ENCODE data around the gene CDK14.
"Not testable (repeated sequence)": the region's sequence is repeated elsewhere in the genome, so short reads cannot be mapped to it uniquely, and the experiment has no call there.

Gene CDK14

DNA sequence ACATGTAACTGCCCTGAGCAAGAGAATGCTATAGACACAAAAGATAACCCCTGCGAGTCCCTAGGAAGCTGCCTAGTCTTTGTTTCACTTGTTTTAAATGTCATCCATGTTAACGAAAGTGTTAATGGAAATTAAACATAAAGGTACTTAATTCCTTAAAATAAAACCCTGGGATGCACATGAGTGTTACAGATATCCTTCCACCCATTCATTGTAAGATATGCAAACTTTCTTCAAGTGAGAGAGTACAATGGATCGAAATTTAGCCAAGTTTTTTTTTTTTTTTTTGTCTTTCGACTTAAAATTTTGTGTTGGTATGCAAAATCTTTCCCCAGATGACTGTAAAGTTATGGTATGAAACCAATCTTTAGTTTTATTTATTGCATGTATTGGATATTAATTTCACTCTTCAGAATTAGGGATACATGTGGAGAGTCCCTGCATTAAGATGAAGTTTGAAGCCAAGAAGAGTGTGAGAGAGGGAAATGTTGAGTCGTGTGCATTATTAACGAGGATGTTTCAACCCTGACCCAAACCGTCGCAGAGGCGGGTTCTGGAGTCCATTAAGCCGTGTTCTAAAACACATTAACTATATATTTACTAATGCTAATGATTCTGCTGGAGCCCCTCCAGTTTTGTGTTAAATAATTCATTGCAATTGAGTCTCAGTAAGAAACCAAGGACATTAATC is 1.6 kb downstream of the CDK14 start:
- DNase-seq, result no peak

DNA sequence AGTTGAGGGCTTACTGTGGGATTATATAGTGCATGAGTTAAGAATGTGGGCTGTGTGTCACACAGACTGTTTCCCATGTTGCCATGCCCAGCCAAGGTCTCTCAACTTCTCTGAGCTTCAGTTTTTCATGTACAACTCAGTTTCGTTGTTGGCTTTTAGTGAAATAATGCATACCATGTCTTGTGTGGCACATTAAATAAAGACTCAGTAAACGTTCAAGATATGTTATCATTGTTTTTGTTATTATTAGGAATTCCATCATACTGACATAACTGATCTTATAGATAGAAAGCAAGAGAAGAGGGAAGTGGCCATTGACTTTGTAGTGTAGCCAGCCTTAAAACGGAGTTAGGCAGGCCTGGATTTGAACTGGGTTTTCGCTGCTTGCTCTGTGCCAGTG is 2.9 kb downstream of the CDK14 start:
- no peak for DNase-seq

DNA sequence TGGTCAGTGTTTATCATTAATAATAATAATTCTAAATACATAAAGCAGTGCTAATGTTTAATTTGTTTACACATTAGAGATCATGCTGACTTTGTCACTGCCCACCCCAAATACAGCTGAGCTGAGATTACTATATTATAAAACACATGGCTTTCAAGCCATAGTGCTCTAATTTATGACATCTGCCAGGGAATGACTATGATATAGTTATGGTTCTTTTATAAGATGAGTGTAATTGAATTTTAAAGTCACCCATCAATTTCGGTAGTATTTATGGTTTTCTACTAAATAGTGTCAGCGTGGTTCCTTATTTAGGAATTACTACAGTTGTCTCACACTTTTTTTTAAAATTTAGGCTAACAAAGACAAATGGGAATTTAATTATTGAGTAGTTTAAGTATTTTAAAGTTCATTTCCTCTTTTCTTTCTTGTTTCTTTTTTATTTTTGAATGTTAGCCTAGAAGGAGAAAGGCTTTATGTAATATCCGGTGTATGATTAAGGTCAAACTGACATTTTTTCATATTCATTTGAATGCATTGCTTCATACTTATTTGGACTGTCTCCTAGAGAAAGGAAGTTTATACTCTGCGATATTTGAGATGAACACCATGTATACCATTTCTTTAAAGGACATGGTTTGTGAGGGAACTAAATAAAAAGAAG is 3.9 kb downstream of the CDK14 start:
- DNase-seq, result no peak

DNA sequence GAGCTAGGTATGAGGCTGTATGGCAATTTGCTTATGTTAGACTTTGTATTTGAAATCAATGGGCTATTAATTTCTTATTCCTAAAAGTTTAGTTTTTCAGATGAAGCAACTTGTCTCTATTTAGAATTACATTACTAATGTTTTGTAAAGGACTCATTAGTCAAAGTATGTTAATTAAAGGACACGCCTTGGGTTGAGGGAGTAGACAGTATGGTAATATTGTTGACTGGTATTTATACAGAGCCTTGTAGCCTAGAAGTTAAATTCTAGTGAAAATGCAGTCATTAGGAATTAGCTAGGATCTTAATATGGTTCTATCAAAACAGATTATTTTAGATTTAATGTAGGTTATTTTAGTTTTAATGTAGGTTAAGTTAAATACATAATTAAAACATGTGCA is 6.2 kb downstream of the CDK14 start:
- no peak for DNase-seq

DNA sequence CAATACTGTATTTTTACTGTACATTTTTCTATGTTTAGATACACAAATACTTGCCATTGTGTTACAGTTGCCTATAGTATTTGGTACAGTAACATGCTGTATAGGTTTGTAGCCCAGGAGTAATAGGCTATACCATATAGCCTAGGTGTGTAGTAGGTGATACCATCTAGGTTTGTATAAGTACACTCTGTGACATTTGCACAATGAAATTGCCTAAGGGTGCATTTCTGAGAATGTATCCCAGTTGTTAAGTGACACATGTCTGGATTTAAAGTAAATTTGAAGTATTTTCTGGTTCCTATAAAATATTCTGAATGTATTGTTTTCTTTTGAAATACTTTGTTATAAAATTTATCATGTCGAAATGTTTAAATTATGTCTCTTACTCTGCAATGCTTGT is 7.2 kb downstream of the CDK14 start:
- DNase-seq, result no peak

DNA sequence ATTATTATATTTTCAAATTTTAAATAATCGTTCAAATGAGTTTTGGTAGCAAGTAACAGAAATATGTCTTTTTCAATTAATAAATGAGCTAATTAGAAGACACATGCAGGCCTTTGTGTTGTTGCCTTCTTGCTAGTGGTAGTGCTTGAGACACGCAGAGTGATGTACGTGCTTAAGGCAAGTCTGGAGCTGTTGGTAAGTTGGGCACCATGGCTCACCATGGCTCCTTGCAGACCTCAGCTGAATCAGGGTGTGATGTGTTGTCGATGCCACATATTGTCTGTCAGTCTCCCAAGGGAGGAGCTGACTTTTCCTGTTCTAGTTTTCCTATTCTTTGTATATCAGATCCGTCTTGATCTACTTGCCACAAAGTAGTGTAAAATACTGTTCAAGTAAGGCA is 8.3 kb downstream of the CDK14 start:
- DNase-seq, result no peak

DNA sequence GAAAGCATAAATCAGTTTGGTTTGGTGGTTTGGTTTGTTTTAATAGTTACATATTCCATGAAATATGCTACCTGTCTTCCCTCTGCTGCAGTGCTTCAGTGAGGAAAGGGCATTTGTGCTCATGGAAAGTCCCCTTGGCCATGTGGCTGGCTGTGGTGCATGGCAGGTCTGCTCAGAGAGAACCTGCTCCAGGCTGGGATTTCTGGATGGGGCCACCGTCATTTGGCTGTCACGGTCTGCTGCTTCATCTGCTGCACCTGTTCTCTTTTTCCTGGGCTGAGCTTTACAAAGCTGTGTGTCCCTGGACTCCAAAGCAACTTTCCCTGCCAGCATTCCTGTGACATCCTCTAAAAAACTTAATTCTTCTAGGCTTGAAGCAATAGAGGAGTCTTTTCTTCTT is 8.9 kb downstream of the CDK14 start:
- DNase-seq, result no peak

DNA sequence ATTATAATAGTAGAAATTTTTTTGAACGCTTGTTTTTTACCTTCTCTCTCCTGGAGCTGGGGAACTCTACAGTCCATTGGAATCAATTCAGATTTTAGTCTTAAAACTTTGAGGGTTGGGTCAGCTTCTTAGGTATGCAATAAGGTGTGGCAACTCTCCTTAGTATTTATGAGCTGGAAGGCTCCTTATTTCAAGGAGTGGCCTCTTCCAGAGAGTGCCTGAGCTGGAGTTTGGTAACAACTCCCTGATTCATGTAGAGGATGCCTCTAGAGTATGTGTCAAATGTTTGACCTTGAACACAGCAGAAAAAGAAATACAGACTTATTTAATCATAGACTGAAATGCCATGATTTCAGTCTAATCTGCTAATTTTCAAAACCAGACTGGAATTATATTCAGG is 11.1 kb downstream of the CDK14 start:
- no peak for DNase-seq

DNA sequence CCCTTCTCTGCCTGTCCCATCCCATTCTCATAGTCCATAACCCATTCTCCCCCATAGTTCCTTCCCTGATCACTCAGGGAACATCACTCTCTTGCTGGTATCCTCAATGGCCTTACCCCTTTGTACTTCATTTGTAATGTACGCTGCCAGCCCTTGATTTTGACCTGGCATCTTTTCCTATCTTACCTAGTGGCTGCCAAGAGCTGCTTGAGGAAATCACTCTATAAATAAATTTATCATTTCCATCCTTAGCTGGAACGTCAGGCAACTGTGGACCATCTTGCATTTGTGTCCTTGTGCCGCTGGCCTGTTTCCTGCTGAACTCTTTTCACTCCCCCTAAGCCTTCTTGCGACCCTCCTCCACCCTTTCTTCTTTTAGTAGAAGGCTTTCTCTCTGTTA is 14.0 kb downstream of the CDK14 start:
- DNase-seq, result no peak

DNA sequence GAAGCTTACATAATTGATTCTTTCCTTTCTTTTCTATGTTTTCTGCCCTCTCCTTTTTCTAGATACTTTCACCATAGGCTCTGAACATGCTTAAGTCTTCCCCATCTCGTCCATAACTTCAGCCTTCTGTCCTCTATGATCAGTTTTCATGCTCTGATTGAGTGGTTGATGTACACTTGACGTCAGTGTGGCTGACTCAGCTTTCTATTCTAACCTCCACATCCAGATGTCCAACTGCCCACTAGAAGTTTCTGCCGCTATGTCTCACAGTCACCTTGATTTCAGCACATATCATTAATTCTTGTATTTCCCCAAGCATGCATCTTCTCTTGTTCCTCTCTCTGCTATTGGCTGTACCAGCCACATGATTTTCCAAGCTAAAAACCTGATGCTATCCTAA is 15.0 kb downstream of the CDK14 start:
- no peak for DNase-seq

DNA sequence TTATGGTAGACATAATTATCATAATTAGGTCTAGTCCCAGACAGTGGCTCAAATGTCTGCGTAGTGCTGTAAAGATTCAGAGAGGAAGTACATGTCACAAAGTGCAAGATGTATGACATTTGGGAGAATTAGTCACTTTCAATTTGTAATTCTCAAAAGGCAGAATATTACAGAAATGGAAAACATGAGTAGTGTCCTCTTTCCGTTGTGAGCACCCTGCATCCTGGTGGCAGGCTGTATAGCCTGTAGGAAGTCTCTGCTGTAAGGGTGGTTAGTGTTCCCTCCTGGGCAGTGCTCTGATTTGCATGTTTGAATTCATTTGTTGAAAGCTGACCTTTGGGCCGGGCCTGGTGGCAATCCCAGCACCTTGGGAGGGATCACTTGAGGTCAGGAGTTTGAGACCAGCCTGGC is 17.0 kb downstream of the CDK14 start:
- no peak for DNase-seq

DNA sequence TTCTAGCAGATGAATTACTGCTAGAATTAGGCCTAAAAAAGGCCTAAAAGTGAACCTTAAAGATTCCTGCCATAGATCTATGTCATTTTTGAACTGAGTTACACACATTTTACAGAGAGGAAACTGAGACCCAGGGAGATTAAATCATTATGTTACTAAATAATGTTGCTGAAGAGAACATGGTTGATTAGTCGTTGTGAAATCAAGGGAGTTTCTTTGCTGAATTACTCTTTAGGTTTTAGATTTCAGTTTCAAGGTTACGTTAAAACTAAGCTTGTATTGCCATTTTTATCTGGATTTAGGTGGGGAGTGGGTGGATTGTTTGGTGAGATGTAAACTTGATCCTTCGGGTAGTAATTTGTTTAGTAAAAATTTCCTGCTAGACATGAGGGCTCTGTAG is 21.3 kb downstream of the CDK14 start:
- DNase-seq, result no peak

DNA sequence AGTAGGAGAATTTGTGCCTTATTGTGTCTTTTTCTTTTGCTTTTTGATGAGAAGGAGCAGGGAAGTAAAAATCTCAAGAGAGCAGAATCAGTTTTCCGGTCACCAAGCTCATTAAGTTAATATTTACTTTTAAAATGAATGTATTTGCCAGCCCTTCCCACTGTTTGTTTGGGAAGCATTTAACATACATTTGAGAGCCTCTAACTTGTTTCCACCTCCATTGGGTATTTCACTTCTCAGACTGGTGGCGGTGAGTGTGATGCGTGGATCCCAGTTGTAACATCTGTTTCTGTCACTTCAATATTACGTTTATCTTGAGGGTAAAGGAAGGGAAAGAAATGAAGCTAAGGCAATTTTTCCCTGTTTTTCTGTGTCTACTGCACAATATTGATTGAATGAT is 22.8 kb downstream of the CDK14 start:
- no peak for DNase-seq

DNA sequence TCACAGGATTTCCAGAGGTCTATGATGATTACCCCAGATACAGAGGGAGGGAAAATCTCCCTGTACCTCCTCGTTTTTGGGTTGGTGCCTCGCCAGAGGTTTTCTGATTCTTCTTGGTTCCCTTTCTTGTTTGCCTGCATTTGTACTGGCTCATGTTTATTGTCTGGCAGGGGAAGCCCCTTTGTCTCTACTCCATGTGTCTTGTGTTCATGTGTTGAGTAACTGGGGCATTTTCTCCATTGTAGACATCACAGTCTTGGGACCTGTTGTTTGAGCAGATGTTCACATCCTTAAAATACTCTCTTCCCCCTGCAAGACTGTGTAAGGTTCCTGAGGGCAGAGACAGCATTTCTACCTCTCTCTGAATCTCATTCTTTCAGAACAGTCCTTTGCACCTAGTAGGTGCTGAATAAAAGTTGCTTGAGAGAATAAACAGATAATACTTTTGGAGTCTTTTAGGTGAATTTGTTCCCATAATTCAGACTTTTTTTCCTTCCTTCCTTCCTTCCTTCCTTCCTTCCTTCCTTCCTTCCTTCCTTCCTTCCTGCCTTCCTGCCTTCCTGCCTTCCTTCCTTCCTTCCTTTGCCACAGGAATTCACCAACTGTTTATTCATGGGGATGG is 25.1 kb downstream of the CDK14 start:
- DNase-seq, result no peak

DNA sequence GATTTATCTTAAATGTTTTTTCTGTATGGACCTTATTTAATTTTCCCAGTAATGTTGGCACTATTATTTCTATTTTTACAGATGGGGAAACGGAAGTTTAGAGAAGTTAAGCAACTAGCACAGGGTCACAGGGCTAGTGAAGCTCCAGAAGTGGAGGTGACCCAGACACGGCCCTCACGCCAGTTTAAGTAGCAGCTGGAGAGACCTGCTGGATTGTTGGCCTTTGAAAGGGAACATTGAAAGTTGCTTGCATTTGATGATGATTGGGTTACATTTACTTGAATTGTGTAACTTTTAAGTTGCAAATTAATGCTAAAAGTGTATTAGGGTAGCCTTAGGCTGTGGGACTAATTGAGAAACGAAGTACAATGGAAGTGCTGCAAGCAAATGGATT is 25.6 kb downstream of the CDK14 start:
- no peak for DNase-seq

DNA sequence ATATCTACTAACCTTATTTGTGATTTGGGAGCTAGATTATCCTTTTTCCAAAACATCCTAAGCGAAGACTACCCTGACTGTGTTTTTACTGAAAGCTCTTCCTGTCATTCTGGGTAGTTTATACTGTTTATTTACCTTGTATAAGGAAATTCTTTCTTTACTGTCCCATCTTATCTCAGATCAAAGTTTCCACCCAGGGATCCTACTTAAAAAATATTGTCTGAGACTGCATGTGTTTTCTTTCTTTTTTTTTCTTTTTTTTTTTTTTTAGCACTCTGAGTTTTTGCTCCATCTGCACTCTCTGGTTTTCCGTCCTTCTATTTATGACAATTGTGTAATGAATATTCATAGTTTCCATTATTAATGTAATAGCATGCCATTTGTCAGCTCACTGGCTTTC is 26.5 kb downstream of the CDK14 start:
- no peak for DNase-seq

DNA sequence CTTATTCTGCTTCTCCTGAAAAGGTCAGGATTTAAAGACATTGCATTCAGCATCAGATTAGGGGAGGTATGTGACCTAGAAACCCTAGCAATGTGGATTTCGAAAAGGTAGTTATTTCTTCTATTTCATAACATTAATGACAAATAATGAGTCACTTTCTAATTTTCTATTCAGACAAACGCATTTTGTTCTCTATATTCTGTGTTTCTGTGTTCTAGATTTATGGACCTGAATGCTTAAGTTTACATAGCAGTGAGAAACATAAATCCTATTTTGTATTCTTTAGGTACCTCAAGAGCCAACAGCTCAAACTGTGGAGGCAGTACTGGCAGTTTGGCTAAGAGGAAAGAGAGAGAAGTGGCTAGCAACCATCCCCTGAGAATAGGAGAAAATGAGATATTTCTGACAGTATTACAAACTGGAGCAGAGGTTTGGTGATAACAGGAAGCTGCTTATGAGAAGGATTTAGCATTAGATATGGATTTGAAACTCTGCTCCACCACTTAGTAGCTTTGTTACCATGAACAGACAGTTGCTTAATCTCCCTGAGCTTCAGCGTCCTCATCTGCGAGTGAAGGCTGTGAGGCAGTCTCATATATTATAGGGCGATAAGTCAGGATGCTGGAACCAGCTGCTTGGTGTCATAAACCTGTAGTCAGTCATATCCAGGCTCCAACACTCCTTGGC is 28.2 kb downstream of the CDK14 start:
- DNase-seq, result no peak

DNA sequence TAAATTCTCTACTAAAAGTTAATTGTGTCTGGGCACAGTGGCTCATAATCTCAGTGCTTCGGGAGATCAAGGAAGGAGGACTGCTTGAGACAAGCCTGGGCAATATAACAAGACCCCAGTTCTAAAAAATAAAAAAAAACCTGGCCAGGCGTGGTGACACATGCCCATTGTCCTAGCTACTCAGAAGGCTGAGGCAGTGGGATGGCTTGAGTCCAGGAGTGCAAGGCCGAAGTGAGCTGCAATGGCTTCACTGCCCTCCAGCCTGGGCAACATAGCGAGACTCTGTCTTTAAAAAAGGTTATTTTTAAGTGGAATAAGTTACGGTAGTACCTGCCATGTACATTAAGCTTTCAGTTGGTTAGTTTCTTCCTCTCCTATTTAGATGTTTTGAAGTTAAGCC is 28.9 kb downstream of the CDK14 start:
- no peak for DNase-seq

DNA sequence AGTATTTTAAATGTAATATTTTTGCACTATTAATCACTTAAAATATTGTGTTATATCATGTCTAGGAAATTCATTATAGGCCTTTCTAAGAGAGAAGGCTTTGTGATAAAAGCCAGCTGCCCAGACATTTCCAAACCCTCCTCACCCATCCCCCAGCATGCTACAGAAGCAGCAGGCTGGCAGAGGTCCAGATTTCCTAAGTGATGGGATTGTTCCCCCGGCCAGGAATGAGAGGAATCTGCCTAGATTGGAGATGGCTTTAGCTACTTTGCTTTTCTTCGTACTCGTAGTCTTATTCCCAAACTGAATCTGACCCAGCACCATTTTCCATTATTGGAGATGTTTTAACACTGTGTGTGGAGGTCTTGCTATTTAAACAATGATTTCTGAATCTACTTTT is 29.4 kb downstream of the CDK14 start:
- DNase-seq, result no peak

DNA sequence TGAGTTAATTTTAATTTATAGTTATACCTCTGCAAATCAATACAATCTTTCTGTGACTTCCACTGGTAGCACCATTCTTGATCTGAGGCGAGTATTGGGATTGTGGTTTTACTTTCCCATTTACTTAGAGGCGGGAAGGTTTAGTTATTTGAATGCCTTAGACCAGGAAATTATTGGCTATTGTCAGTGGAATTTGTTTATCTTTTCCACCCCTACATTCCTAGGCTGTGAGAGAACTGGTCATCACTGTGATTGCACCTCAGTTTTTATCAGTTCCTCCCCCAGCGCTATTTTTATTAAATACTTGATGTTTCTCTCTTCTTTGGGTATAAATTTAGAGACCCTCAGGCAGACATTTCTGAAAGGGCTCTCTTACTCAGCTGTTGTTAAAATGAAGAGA is 29.9 kb downstream of the CDK14 start:
- DNase-seq, result no peak

DNA sequence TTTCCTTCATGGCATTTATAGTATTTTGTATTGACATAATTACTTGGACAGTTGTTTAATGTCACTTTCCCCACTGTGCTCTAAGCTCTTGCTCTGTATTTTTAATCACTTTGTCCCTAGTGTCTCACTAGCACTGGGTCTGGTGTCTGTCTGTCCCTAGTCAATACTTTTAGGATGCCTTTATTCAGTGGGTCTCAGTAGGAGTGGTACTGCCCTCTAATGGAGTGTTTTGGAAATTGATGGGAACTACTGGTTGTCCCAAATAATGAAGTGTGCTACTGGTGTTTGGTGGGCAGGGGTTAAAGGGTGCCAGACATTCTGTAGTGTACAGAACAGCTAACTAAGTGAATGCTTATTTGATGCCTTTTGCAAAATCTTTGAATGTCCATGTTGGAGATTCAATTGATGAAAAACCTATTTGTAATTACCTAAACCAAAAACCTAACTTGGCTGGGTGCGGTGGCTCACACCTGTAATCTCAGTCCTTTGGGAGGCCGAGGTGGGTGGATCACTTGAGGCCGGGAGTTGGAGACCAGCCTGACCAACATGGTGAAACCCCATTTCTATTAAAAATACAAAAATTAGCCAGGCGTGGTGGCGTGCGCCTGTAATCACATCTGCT is 33.3 kb downstream of the CDK14 start:
- DNase-seq, result no peak

DNA sequence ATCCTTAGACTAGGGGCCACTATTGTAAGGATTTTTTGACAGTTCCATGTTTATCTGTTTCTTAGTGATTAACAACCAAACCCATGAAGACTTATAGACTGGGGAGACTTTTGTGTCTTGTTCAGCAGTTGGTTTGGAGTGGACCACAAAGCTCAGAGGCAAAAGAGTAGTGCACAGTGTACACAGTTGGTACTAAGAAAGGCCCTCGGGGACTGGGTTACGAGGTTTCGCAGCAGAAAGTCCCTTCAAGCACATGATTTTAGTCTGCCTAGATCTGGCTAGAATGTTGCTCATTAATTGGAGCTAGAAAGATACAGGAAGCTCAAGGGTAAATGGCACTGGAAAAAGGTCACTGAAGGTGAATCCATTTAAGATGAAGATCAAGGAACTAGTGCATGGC is 35.4 kb downstream of the CDK14 start:
- no peak for DNase-seq

DNA sequence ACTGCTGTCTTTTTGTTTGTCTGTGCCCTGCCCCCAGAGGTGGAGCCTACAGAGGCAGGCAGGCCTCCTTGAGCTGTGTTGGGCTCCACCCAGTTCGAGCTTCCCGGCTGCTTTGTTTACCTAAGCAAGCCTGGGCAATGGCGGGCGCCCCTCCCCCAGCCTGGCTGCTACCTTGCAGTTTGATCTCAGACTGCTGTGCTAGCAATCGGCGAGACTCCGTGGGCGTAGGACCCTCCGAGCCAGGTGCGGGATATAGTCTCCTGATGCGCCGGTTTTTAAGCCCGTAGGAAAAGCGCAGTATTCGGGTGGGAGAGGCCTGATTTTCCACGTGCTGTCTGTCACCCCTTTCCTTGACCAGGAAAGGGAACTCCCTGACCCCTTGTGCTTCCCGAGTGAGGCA is 43.6 kb downstream of the CDK14 start:
- not testable (repeated sequence) for DNase-seq

DNA sequence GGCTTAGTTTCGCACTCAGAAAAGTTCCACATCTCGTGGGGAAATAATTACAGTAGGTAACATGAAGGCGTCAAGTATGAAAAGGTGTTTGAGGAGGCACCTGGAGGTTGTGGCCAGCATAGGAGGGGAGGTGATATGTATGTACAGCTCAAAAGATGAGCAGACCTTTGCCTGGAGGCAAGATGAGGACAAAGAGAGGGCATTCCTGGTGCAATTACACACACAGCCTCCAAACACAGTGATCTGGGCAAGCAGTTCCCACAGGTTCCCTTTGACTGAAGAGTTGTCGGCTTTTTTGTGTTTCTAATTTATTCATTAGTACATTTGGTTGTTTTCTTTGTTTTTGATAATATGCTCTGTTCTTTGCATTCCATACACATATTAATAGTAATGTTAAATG is 46.9 kb downstream of the CDK14 start:
- DNase-seq, result no peak

All from activated CD8-positive, alpha-beta memory T cell treated with anti-CD3 and anti-CD28 coated beads, Interleukin-2, amount 50 U/mL, for 4 hours (primary cell).